NCI-H187 treated with DMSO at 0.1 percent for 48 hours (cell line): Measurements from ENCODE around the gene OR1F1.
A peak's percentile ranks its signal among the peaks of the same experiment; 100 is the strongest.
"Not testable (repeated sequence)": the region's sequence is repeated elsewhere in the genome, so short reads cannot be mapped to it uniquely, and the experiment has no call there.

Experiments
- DNase-seq: peaks from one replicate; lab custom pipeline; 2025; lab: John Stamatoyannopoulos, UW

OR1F1 gene

DNA sequence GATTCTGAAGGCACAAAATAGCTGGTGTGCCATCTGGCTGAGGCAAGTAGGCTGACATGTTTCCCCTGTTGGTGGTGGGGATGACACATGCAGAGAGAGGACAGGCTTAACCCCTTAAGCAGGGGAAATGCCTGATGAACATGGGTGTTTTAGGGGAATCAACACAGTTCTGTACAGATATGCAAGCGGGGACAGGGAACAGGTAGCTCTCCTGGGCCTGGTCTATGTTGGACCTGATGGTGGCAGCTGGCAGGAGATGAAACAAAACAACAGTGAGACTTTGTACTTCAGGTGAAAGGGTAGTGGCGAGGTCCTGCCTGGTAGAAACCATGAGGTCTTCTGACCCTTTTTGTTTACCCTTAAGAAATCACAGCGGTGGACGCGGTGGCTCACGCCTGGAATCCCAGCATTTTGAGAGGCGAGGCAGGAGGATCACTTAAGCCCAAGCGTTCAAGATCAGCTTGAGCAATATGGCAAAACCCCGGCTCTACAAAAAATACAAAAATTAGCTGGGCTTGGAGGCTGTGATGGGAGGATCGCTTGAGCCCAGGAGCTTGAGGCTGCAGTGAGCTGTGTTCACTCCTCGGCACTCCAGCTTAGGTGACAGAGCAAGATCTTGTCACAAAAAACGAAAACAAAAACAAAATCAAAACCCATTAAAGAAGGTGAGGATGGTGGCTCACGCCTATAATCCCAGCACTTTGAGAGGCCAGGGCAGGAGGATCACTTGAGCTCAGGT, 10.5 kb downstream of the OR1F1 start:
- no peak for DNase-seq

DNA sequence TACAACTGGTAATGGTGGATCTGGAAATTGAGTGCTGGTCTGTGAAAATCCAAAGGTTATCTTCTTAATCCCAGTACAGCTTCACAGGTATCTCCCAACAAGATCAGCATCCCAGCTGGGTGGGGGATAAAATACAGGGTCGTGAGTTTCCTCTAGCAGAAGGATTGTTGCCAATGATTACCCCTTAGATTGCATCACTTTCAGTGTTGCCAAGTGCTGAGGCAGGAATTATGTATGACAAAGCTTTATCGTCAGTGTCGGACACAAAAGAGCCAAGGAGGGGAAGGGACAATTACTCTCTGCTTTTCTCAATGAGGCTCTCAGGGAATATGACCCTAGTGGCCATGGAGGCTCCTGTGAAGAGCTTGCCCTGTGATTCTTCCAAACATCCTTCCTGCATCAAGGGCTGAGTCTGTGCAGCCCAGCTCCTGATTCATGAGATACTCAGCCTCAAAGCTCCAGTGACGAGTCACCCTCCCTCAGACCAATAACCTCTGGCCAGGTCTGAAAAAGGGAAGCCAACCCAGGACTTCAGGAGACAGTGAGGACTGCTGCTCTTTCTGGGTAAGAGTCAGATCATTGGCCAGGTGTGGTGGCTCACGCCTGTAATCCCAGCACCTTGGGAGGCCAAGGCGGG, 15.0 kb downstream of the OR1F1 start:
- DNase-seq: no peak

DNA sequence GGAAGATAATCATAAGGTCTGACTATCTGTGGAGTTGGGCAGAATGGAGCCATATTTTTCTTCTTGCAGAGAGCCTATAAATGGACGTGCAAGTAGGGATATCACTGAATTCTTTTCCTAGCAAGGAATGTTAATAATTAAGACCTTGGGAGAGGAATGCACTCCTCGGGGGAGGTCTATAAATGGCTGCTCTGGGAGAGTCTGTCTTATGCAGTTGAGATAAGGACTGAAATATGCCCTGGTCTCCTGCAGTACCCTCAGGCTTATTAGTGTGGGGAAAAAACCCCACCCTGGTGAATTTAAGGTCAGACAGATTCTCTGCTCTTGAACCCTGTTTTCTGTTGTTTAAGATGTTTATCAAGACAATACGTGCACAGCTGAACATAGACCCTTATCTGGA, 17.9 kb downstream of the OR1F1 start:
- not testable (repeated sequence) for DNase-seq

DNA sequence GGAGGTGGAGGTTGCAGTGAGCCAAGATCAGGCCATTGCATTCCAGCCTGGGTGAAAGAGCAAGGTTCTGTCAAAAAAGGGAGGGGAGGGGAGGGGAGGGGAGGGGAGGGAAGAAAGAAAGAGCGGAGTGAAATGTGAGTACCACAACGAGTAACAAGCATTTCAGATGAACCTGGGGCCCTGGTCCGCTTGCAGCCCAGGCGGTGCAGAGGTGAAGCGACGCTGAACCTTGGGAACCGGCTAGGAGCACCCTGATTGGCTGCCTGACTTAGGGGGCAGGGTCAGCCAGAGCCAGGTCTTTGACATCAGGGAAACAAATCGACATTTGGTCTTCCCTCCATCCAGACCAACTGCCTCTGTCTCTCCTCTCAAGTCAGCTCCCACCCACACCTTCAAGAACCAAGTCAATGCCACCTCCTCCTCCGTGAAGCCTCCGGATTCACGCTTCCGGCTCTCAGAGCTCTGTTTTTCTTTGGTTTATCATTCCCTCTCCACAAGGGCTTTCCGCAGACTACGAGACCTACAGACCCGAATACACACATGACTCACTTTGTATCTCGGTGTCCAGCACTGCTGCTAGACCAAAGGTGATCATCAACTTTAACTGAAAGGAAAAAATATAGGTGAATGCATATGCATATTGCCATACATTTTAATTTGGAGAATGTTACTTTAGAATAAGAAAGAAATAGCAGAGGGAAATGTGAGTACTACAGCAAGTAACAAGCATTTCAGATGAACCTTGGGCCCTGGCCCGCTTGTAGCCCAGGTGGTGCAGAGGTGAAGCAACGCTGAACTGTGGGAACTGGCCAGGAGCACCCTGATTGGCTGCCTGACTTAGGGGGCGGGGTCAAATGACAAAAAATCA, 19.3 kb downstream of the OR1F1 start:
- no peak for DNase-seq

DNA sequence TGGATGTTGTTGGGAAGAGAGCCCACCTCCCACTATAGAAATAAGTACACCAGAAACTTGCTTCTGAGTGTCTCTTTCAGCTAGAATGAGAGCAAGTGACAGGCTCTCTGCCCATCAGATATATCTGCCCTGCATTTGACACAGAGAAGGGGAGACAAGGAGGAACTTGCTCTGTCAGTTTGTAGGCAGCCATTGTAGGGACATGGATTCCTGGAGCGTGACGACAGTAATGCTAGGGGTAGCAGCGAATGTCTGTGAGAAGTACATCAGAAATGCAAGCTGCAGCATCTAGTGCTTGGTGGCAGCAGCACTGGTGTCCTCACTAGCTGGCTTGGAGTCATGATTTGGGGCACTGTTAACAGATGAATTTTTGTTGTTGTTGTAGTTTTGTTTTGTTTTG, 24.0 kb downstream of the OR1F1 start:
- no peak for DNase-seq

DNA sequence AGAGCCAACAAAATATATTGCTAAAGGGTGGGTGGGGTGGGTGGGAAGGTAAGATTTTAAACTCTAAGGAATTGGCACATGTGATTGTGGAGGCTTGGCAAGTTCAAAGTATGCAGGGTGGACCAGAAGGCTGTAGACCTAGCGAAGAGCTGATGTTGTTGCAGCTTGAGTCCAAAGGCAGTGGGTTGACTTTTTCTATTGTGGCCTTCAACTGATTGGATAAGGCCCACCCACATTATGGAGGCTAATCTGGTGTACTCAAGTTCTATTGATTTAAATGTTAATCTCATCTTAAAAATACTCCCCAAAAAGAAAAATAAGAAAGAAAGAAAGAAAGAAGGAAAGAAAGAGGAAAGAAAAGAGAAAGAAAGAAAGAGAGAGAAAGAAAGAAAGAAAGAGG, 24.6 kb downstream of the OR1F1 start:
- DNase-seq: no peak

DNA sequence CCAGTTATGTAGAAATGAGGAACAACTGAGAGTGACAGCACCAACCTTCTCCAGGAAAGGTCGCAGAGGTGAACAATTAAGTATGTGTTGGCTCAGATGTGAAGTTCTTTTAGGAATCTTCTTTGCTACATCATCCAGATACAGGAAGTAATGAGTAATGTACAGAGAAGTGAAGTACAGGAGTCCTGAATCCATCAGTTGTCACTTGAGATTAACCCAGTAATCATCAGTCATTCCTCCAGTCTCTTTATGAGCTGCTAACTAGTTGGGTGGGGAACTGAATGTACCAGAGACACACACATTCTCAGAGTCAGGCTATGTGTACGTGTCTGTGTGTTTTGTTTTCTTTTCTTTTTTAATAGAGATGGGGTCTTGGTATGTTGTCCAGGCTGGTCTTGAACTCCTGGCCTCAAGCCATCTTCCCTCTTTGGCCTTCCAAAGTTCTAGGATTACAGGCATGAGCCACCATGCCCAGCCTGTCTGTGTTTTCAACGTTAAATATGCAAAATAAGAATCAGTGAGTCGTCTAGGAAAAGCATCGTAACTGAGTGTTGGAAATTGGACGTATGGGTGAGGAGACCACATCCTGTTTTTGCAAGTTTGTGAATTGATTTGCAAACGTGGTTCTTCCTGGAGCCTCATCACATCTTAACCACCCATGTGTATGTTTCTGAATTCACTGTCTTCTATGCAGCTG, 27.0 kb downstream of the OR1F1 start:
- DNase-seq: no peak

DNA sequence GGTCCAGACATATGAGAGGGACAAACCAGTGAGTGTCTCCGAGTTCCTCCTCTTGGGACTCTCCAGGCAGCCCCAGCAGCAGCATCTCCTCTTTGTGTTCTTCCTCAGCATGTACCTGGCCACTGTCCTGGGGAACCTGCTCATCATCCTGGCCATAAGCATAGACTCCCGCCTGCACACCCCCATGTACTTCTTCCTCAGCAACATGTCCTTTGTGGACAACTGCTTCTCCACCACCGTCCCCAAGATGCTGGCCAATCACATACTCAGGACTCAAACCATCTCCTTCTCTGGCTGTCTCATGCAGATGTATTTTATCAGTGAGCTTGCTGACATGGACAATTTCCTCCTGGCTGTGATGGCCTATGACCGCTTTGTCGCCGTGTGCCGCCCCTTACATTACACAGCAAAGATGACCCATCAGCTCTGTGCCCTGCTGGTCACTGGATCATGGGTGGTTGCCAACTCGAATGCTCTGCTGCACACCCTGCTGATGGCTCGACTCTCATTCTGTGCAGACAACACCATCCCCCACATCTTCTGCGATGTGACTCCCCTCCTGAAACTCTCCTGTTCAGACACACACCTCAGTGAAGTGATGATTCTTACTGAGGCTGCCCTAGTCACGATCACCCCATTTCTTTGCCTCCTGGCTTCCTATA, 27.7 kb downstream of the OR1F1 start:
- no peak for DNase-seq

DNA sequence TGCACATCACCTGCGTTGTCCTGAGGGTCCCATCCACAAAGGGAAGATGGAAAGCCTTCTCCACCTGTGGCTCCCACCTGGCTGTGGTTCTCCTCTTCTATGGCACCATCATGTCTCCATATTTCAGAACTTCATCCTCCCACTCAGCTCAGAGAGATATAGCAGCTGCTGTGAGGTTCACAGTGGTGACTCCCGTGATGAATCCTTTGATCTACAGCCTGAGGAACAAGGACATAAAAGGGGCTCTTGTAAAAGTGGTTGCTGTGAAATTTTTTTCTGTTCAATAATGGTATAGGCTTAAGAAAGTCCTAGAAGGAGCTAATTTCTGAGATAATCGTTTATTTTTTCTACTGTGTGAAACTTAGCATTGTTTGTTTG, 28.2 kb downstream of the OR1F1 start:
- DNase-seq: no peak

DNA sequence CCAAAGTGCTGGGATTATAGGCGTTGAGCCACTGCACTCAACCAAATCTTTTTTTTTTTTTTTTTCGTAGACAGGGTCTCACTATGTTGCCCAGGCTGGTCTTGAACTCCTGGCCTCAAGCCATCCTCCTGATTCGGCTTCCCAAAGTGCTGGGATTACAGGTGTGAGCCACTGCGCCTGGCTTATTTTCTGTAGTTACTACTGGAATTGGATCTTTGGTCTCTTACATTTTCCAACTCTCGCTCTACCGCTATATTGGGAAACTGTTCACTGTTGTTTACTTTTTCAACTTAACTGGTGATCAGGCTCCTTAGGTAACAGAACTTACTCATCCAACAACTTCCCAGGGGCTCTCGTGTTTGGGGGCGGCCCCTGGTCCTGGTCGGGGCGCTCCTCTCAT, 32.8 kb downstream of the OR1F1 start:
- DNase-seq: no peak

DNA sequence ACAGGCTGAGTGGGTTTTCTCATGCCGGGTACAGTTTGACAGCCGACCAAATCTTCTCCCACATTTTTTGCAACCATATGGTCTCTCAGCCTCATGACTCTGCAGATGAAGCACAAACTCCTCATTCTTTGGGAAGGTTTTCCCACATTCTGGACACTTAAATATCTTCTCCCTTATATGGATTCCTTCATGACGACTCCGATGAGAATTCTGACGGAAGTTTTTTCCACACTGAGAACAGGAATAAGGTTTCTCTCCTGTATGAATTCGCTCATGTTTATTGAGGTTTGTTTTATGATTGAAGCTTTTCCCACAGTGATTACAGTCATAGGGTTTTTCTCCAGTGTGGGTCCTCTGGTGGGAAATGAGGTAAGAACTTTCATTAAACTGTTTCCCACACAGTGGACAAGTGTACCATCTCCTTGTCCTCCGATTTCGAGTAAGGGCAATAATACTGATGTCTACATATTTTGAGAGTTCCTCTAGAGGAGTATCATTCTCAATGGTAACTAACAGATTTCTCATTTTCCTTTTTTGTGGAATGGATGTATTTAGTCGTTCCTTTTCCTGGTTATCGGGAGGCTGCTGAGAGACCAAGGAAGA, 36.0 kb downstream of the OR1F1 start:
- DNase-seq: no peak

DNA sequence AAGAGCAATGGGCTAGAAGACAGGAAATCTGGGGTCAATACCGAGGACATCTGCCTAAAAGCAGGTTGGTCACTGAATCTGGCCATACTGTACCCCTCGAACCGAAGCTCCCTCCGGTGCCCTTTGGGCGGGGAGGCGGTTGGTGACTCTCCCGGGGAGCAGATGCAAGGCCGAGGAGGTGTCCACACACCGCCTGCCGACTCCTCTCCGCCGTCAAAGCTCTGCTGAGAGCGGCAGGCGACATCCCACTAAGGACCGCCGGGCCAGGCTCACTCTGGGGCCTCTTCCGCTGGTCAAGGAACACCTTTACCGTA, 46.5 kb downstream of the OR1F1 start:
- DNase-seq: no peak

DNA sequence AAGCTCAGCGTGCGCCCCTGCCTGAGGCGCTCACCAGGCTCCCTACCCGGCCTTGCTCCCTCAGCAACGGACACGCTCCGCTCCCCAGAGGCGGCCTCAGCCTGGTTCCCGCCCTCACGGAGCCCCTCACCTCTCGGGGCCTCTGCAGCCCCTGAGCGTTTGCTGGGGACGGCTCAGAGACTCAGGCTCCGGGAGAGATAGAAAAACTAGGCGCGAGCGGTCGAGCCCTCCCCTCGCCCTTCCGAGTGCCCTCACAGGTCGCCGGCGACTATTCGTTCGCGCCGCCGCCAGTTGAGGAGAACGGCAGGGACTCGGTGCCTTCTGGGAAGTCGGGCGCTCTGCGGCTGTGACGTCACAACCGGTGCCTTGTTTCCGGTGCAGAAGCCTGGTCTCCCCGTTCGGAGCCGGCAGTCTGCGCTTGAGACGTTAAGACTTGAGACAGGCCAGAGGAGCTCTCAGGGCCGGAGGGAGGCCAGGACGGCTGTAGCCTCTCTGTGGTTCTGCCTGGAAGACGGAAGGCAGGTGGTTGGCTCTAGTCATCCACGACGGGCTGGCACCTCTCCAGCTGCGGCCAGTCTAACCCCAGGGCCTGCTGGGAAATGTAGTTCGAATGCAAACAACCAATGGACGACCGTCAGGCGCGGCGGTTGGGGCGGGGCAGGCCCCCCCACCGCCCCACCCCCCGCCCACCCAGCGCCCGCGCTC, 47.0 kb downstream of the OR1F1 start, which contains the start of gene ZNF200:
ZNF200 (minus strand) TSS at position 302 of the 705 bp plus-strand sequence. CDS start 1,403 bp downstream, outside the sequence.
- peak; percentile 86 for DNase-seq

DNA sequence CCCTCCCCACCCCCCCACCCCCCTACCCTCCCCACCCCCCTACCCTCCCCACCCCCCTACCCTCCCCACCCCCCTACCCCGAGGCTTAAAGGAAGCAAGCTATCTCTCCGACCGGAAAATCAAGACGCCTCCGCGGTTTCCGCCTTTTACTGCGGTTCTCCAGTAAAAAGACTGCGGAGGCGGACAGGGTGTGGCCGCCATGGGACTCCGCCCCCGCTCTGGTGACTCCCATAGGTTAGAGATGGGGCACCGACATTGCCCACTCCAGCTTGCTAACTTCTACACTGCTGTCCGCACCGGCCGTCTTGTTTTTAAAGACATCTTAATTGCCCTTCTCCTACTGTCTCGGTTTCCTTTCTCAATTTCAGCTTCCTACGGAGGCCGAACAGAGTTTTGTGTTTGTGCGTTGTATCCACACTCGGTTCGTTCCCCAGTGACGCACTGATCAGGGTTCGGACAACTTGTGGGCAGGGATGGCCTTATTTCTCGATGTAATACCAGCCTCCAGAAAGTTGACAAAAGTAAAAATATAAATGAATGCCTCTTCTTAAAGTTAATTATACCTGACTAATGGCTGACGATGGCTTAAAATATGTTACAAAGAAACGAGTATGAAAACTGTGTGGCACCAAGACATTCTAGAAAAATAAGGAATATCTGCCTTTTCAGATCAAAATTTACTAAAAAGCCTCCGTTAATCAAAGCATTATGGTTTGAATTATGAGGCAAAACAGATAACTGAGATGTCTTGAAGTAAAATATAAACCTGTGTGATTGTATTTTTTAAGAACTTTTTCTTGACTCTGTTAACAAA, 48.1 kb downstream of the OR1F1 start:
- no peak for DNase-seq

DNA sequence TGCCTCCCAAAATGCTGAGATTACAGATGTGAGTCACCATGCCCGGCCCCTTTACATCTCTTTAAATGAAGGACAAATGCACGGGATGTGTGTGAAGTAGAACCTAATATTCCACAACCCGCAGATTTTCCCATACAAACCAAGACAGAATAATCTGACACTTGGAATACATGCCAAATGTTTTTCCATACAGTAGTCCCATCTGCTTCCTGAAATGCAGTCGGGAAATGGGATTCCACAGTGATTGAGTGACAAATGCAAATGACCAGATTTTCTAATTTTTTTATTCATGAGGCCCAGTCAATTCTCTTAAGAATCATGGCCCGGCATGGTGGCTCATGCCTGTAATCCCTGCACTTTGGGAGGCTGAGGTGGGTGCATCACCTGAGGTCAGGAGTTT, 53.8 kb downstream of the OR1F1 start:
- DNase-seq: no peak

DNA sequence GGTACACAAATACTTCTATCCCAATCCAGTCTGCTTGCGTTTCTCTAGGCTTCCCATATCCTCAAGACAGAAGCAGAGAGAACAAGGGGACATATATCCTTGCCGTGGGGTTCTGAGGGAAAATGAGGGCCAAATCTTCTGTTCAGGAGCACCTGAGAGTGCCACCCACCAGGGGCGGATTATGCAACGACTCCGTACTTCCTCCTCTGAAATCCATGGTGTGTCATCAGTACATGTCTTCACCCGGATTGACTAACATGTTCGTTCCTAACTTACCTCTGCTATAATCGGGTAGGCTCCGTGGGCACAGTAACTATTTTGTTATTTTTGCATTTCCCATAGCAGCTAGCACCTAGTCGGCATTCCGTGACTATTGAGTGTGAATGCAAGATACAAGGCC, 54.7 kb downstream of the OR1F1 start:
- no peak for DNase-seq

DNA sequence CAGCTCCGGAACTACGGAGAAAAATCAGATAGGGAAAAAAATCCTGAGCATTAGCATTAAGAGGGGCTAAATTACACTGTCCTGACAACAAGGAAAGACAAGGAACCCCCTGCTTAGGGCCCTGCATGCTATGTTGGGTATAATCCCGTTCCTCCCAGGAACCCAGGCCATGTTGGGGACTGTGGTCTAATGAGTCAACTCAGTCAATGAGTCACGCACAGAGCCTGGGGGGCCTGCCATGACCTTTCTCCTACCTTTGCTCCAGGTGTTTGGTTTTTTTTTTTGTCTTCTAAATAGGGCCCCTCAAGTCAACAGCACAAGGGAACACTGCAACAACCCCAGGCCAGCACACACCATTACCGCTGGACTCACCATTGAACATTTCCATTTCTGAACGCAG, 55.9 kb downstream of the OR1F1 start:
- no peak for DNase-seq

DNA sequence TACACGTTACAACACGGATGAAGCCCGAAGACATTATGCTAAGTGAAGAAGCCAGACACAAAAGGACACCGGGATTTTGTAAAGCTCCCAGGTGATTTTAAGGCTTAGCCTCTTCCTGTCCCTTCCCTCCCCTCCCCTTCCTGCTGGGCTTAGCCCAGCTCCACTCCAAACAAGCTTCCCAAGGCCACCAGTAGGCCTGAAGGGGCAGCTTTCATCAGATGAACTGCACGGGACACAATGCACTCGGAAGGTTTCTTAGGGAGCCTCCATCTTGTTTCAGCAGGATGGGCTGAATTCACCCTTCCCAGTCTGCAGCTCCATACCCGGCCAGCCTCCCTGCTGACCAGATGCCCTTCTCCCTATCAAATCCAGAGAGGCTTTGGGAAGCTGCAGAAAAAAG, 58.0 kb downstream of the OR1F1 start:
- no peak for DNase-seq

DNA sequence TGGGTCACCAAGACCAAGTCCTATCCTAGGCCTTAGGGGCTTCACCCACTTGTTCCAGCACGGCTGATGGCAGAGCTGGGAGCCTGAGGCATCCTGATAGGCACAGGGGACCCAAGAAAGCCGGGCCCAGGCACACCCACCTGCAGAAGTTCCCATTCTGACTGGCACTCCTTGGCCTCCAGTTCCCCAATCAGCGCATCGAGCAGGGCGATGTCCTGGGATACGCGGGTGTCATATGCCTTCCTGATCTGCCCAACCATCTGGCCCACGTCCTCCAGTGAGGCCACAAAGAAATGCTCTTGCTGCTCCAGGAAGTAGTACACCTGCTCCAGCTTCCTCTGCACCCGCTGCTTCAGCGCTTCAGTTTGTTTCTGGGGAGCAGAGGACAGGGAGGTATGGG, 58.9 kb downstream of the OR1F1 start:
- DNase-seq: no peak

DNA sequence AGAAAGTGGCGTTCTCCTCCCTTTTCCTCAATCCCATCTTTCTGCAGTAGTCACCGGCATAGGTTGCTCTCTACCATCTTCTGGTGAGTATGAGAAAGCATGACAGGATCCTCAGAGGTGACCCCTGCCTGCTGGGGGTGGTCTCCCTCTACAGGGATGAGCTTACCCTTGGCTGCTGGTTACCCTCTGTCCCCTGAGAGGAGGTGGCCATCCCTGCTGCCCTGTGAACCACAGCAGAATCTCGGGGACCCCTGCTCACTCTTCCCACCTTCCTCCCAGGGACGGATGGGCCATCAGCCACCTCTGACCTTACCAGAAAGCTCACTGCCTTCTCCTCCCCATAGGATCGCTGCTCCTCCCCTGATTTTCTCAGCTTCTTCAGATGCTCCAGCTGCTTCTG, 60.6 kb downstream of the OR1F1 start:
- DNase-seq: no peak
